GM13977 (cell line): ENCODE data around the gene DTL.

Source experiments
- DNase-seq: peaks from one replicate; pipeline ENCODE4 v3.0.0; 2012; ENCODE audit warnings: low spot score
- in situ Hi-C: fragments of 300-500 bp; cut with MboI; formaldehyde crosslinking; loops from one replicate; pipeline ENCODE4 v1.12.0; 2022; ENCODE audit warnings: low sequenced_read_pairs, low pct_unique_long_range_greater_than_20kb, mixed read lengths, inconsistent platforms; ENCODE audit not compliant: unreplicated experiment
- TF ChIP-seq, protein P1 (sequence below): IDR thresholded peaks from 2 replicates; pipeline ENCODE4 v1.5.1; 2012; ENCODE audit warnings: mild to moderate bottlenecking, control low read depth; ENCODE audit not compliant: insufficient read depth; ENCODE audit errors: extremely low read depth, missing control alignments

DTL gene

GRCh38 chr1:212108981-212109380 is 73.4 kb downstream of the DTL start:
- no peak for DNase-seq
- TF ChIP-seq, protein P1, sequence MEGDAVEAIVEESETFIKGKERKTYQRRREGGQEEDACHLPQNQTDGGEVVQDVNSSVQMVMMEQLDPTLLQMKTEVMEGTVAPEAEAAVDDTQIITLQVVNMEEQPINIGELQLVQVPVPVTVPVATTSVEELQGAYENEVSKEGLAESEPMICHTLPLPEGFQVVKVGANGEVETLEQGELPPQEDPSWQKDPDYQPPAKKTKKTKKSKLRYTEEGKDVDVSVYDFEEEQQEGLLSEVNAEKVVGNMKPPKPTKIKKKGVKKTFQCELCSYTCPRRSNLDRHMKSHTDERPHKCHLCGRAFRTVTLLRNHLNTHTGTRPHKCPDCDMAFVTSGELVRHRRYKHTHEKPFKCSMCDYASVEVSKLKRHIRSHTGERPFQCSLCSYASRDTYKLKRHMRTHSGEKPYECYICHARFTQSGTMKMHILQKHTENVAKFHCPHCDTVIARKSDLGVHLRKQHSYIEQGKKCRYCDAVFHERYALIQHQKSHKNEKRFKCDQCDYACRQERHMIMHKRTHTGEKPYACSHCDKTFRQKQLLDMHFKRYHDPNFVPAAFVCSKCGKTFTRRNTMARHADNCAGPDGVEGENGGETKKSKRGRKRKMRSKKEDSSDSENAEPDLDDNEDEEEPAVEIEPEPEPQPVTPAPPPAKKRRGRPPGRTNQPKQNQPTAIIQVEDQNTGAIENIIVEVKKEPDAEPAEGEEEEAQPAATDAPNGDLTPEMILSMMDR, result no peak
- in situ Hi-C loops, result no loop called here

- DNase-seq, result no peak
- in situ Hi-C loops, result no loop called here
- TF ChIP-seq, protein P1, result no peak
Measured at GRCh38 chr1:212109728-212110127, 74.2 kb downstream of the DTL start.

GRCh38 chr1:212110617-212111016 is 75.1 kb downstream of the DTL start:
- TF ChIP-seq, protein P1, result no peak
- in situ Hi-C loops, result no loop called here
- no peak for DNase-seq

DNA sequence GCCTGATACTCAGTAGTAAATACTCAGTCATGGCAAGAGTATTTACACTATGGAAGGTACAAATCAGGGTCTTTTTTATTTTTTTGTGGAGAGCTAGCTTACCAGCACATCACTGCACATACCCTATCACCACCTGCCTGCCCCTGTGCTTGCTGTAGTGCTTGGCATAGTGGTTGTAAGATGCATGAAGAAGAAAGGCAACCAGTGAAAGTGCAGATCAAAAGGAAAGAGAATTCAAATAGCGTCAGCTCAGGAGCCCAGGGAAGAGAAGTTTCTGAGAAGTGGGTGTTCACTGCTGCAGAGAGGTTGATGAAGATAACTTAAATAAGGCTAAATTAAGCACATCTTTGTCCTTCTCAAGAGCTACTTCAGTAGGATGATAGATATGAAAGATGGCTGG is 76.0 kb downstream of the DTL start:
- TF ChIP-seq, protein P1, result no peak
- DNase-seq, result no peak
- in situ Hi-C loops, result no loop called here

DNA sequence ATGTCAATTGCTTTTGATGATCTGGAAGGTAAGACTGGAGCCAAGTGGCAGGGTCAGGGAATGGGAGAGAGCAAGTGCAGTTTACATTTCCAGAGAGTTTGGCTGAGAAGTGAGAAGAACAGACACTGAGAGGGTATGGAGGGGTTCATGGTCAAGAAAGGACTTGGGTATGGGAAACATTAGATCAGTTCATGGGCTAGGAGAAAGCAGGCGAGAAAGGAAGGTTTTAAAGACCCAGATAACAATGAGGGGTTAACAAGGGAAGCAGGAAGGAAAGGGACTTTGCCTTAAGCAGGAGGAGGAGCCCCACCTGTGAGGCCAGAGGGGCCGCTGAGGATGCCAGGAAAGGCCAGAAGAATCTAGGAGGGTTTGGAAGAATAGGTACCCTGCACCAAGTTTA is 78.2 kb downstream of the DTL start:
- TF ChIP-seq, protein P1, result no peak
- DNase-seq, result no peak
- in situ Hi-C loops, result no loop called here

- no peak for DNase-seq
- TF ChIP-seq, protein P1, result no peak
Measured at GRCh38 chr1:212118167-212118871, 82.8 kb downstream of the DTL start.

More at GRCh38 chr1:212118167-212118871, 82.8 kb downstream of the DTL start:
- in situ Hi-C loops, result no loop called here
